ENCODE results near the gene KLK10.

GRCh38 chr19:51002542-51003311, 16.8 kb downstream of the KLK10 start:
- TF ChIP-seq, protein P1, sequence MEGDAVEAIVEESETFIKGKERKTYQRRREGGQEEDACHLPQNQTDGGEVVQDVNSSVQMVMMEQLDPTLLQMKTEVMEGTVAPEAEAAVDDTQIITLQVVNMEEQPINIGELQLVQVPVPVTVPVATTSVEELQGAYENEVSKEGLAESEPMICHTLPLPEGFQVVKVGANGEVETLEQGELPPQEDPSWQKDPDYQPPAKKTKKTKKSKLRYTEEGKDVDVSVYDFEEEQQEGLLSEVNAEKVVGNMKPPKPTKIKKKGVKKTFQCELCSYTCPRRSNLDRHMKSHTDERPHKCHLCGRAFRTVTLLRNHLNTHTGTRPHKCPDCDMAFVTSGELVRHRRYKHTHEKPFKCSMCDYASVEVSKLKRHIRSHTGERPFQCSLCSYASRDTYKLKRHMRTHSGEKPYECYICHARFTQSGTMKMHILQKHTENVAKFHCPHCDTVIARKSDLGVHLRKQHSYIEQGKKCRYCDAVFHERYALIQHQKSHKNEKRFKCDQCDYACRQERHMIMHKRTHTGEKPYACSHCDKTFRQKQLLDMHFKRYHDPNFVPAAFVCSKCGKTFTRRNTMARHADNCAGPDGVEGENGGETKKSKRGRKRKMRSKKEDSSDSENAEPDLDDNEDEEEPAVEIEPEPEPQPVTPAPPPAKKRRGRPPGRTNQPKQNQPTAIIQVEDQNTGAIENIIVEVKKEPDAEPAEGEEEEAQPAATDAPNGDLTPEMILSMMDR (IDR thresholded peaks at IDR 0.05) = no peak
- no peak for TF ChIP-seq GABPA (IDR thresholded peaks at IDR 0.05; ENCODE audit: low read depth)
- no peak for TF ChIP-seq JUND (IDR thresholded peaks at IDR 0.05)
